ENCODE data around the gene DPP3. TPM values are rescaled to one million over a fixed set of nuclear protein-coding genes. Genes with fewer than 3 reads are reported as not detected.

DPP3 gene
- total RNA-seq, 1 experiment from 2014 or later, result 55.6 TPM

- POLR2A ChIA-PET, result no interaction called here
- CTCF ChIA-PET, result interaction anchor here (1.2 kb wide), 1 partner anchor 24 kb away, joined by 3 read pairs; the partner anchor contains the start of gene MRPL11
- RAD21 ChIA-PET (ENCODE audit: low non-redundant PET in 1 of 2, low total read pairs in 2 of 2, uncharacterized antibody in 2 of 2, unreplicated experiment in 2 of 2), result no interaction called here
These were observed 17.3 kb upstream of the DPP3 start for GRCh38 chr11:66462911-66463310.

More at GRCh38 chr11:66462911-66463310, 17.3 kb upstream of the DPP3 start:
- TF ChIP-seq TCF7L2 (IDR thresholded peaks at IDR 0.05; ENCODE audit: borderline replicate concordance, extremely low read depth, insufficient read depth, insufficient read length) (no peak), ZNF274 (IDR thresholded peaks at IDR 0.05; ENCODE audit: low read depth, low read length) (no peak), RAD21 (IDR thresholded peaks at IDR 0.05; ENCODE audit: low read depth) (no peak), SP1 (IDR thresholded peaks at IDR 0.05; ENCODE audit: low read depth) (no peak), ATF3 (IDR thresholded peaks at IDR 0.05) (no peak), REST (IDR thresholded peaks at IDR 0.05; ENCODE audit: low read depth) (no peak), SIN3A (IDR thresholded peaks at IDR 0.05; ENCODE audit: low read depth) (no peak), EZH2phosphoT487 (IDR thresholded peaks at IDR 0.05; ENCODE audit: borderline replicate concordance) (no peak), EGR1 (IDR thresholded peaks at IDR 0.05; ENCODE audit: low read depth) (no peak), CEBPB (IDR thresholded peaks at IDR 0.05; ENCODE audit: low read depth) (no peak), SRF (IDR thresholded peaks at IDR 0.05; ENCODE audit: low read depth) (no peak), POLR2AphosphoS5 (IDR thresholded peaks at IDR 0.05; ENCODE audit: low read depth, low read length) (no peak)
- TF ChIP-seq, protein P1, sequence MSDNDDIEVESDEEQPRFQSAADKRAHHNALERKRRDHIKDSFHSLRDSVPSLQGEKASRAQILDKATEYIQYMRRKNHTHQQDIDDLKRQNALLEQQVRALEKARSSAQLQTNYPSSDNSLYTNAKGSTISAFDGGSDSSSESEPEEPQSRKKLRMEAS (IDR thresholded peaks at IDR 0.05), result no peak
- TF ChIP-seq, protein P2, sequence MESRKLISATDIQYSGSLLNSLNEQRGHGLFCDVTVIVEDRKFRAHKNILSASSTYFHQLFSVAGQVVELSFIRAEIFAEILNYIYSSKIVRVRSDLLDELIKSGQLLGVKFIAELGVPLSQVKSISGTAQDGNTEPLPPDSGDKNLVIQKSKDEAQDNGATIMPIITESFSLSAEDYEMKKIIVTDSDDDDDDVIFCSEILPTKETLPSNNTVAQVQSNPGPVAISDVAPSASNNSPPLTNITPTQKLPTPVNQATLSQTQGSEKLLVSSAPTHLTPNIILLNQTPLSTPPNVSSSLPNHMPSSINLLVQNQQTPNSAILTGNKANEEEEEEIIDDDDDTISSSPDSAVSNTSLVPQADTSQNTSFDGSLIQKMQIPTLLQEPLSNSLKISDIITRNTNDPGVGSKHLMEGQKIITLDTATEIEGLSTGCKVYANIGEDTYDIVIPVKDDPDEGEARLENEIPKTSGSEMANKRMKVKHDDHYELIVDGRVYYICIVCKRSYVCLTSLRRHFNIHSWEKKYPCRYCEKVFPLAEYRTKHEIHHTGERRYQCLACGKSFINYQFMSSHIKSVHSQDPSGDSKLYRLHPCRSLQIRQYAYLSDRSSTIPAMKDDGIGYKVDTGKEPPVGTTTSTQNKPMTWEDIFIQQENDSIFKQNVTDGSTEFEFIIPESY (IDR thresholded peaks at IDR 0.05; ENCODE audit: extremely low read depth, insufficient replicate concordance, low read length), result no peak
- Histone ChIP-seq H3K27ac (ENCODE audit: low read depth, low read length) (no peak overlapping the region), H3K36me3 (ENCODE audit: control insufficient read depth in 1 of 2, insufficient read depth in 2 of 2, low read length in 2 of 2) (no peaks in the 10 kb centered on the region), H2AFZ (ENCODE audit: low read depth, low read length, poor library complexity, severe bottlenecking) (no peak overlapping the region), H3K27me3 (ENCODE audit: insufficient read depth, low read length) (no peaks in the 10 kb centered on the region), H3K9ac (ENCODE audit: low read length) (no peak overlapping the region), H3K9me3 (ENCODE audit: control insufficient read depth in 1 of 2, insufficient read depth in 1 of 2, low read depth in 1 of 2, low read length in 2 of 2) (peaks cover 6 to 7% of the 10 kb centered on the region in 2 experiments; a peak in 1 of 4 replicates), H3K4me1 (ENCODE audit: control insufficient read depth in 1 of 2, insufficient read depth in 2 of 2, low read length in 2 of 2) (peaks cover 8 to 17% of the 10 kb centered on the region in 2 experiments), H3K79me2 (ENCODE audit: insufficient read depth, low read length) (peaks cover 8% of the 10 kb centered on the region; the same call in 1 of the 2 replicates), H3K4me2 (ENCODE audit: low read length) (no peak overlapping the region), H3K4me3 (replicated peaks in 1 of 2; ENCODE audit: low read depth in 1 of 2, low read length in 2 of 2) (no peak overlapping the region), H3K9me2 (ENCODE audit: insufficient read depth) (no peaks in the 10 kb centered on the region), H4K20me1 (ENCODE audit: insufficient read depth) (no peaks in the 10 kb centered on the region)
- intact Hi-C loops (cut with micrococcal nuclease), result no loop called here
- DNase-seq (ENCODE audit: low read depth, low spot score) (no peak), ATAC-seq (no peak)
- no TSS peak for BruUV-seq (replicated peaks)
